Muscle of arm (tissue), 12 donors: ENCODE data around the gene LRMDA. TPM values are rescaled to one million over a fixed set of nuclear protein-coding genes. Genes with fewer than 3 reads are reported as not detected.

ENCODE experiments used
- DNase-seq: peaks from one replicate; pipeline ENCODE4 v3.0.0-alpha.2; 2013
- polyA plus RNA-seq, 12 donors: library from polyadenylated mRNA; unstranded; fragments of 120-200 nt; gene quantifications; one replicate each; pipeline ENCODE4 v1.2.1, GENCODE V29; 2013; ENCODE audit not compliant: insufficient read length in 12 of 12

Gene LRMDA
- polyA plus RNA-seq, 12 donors = 3.5 to 6.7 (median 5.2) TPM; not detected in 2

DNA sequence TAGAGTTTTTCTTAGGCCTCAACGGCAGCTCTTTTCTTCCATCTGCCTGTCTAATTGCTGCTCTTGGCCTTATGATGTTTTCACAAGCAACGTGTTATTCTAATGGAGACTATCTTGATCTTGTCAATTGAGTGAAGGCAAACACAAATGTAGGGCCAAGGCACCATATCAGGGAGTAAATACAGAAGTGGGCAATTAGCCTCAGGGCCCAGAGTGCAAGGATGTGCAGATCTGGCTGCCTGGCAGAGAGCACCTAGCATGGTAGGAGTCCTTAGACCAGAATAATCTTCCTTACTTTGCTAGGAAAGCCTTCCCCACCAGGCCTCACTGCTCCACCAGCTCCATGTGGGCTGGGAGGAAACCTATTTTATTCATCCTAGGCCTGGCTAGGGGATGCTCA, 590.9 kb downstream of the LRMDA start:
- DNase-seq = no peak

DNA sequence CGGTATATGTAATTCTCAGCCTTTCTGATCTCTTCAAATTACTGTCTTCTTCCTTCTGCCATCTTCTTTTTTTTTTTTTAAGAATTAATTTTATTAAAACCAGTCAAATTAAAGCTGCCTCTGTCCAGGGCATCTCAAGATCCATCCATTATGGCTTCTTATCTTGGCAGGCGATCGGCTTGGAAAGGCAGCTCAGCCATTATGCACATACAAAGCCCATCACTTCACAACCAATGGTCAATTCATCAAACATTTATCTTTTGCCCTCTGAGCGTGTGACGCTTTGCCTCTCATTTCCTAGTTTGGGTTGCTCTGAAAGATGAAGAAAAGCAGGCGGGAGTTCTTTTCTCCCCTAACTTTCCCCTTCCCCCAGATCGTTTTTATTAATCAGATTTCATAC, 591.6 kb downstream of the LRMDA start:
- DNase-seq = no peak

DNA sequence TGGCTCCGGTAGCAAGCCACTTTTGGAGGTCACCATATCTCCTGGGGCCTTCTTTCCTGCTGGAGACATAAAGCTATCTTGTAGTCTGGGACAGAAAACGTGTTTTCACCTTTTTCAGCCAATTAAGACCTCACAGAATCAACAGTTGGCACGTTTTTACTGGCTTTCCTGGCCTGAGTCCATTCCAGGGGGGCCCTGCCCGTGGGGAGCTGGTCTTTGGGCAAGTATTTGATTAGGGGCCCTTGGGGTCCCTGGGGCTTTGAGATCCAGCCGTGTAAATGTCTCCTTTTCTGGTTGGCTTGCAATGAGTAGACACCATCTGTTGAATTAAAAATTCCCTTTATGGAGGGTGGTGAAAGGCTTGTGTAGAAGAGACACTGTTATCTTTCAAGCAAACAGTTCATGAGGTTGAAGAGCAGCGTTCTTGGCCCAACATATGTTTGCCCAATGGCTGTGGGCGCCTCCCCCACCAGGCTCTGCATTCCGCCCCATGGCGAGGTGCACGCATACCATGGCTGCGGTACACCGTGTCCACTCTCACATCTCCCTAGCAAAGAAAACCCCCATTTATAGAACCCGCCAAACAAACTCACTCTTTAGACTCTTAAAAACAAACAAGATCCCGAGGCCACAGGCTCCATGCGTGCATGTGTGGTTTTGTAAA, 593.2 kb downstream of the LRMDA start:
- no peak for DNase-seq

DNA sequence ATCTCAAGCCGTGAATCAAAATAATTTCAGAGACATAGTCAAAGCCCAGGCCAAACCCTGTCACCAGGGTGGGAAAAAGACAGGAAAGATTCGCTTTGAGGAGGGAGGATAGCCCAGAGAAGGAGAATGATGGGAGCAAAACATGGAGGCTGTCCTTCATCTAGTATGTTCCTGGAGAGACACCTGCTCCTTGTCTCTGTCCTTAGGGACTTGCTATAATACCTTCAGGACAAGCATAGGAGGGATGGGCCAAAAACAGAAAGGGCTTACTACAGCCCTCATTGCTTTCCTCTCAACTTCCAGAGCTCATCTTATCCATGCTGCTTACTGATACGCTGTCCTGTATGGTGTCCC, 593.7 kb downstream of the LRMDA start:
- DNase-seq = no peak

DNA sequence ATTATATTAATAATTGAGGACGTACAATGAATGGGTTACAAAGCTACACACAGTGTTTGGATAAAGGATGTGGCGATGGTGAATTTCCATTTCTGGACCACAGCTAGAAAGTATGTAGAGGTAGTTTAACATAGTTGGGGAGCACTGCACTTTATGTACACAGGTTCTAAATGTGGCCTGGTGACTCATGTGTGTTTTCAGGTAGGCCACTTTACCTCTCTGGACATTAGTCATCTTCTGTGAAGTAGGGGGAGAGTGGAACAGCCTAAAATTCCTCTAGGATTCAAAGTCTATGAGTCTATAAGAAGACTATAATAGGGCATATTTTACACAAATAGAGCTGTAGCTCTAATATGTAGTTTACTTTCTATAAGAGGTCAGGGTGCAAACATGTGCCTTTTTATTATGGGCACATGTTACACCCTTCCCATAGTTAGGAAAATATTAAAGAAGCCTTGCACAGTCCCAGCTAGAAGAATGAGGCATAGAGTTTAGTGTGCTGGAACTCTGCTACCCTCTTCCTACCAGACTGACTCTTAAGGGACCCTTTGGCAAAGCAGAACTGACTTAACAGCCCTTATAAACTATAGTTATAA, 594.9 kb downstream of the LRMDA start:
- DNase-seq = no peak

DNA sequence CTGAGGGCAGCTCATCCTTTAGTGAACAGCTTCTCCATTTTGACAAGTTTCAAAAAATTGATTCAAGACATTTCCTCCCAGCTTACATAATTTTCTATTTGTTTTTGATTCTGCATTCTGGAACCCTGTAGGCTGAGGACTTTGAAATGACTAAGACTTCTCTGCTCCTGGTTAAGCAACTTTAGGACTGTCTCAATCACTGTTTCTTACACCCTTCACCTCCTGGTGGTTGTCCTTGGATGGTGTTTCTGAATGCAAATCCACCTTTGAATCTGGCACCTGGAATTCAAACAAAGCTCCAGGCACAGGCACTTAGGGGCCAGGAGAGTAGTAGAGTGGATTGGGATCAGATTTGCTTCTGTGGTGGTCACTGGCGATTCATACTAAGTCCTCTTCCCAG, 595.5 kb downstream of the LRMDA start:
- no peak for DNase-seq

DNA sequence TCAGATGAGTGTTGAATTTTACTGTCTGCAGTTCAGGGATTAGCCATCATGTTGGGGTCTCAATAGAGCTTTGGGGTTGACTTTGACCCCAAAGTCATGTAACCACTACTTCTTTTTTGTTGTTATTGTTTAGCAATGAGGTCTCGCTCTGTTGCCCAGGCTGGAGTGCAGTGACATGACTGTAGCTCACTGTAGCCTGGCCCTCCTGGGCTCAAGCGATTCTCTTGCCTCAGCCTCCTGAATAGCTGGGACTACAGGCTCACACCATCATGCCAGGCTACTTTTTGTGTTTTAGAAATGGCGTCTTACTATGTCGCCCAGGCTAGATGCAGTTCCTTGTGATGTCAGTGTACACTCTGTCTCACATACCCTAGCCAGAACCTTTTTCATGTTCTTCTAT, 598.4 kb downstream of the LRMDA start:
- DNase-seq = no peak

DNA sequence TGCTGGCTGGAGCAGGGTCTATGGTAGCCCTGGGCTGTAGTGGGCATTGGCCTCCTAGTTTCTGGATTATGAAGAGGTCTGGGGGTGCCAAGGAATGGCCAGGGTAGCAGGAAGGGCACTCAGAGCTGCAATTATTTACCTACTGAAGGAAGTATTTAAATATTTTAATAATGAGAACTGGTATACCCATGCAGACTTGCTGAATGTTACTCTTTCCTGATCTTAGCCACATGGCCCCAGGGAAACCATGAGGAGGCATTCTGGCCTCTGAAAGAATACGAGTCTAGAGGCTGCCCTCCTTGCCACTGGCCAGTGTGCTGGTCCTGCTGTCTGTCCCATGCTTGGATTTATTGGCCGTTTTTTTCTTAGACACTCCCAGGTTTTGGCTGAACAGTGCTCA, 599.7 kb downstream of the LRMDA start:
- DNase-seq = no peak

DNA sequence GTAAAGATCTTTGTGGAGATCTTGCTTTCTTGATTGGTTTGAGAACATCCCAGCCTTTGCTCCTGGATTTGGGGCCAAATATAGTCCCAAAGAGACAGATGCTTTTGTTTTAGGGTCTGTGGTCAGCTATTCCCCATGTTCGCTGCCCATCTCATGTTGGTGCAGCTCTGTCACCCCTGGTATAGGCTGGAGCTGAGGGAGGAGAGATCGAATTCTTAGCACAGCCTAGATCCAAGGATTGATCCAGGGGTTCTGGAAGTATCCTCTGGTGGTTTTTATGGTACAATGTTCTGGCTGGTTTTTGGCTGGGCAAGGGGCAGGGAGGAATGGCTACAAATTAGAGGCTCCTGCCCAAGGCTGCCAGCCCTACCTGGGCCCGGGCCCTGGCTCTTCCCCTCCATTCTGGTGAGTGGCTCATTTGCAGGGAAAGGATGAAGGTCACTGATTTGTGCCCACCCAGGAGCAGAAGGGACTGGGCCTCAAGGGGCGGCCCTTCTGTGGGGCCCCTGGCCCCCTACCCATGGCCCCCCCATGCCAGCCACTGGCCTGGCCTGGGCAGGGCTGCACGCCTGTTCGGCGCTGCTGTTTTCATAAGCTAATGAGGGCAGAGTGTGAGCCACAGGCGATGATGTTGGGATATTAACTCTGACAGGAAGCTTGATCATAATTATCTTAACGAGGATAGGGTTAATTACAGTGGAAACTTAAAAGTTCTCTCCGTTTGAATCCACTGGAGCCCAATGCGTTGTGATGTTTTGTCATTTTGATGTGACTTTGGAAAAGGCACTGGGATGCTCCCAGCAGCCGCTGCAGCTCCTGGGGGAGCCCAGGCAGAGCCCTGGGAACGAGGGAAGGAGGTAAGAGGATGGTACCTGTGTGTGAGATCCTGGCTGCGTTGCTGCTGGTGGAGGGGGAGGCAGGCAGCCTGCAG, 600.6 kb downstream of the LRMDA start:
- no peak for DNase-seq

DNA sequence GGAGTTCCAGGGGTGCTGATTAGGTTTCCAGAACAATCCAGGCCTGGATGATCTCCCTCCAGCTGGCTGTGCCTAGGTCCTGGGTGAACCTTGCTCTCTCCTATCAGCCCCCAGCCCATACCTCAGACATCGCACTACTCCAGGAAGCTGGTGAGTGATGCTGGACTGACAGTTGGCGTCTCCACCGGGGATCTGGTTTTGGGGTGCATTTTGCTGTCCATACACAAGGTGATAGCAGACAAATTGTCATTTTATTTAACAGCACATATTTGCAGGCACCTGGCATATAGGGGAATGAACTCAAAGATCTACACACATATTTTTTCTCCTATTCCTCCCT, 601.2 kb downstream of the LRMDA start:
- DNase-seq = no peak

DNA sequence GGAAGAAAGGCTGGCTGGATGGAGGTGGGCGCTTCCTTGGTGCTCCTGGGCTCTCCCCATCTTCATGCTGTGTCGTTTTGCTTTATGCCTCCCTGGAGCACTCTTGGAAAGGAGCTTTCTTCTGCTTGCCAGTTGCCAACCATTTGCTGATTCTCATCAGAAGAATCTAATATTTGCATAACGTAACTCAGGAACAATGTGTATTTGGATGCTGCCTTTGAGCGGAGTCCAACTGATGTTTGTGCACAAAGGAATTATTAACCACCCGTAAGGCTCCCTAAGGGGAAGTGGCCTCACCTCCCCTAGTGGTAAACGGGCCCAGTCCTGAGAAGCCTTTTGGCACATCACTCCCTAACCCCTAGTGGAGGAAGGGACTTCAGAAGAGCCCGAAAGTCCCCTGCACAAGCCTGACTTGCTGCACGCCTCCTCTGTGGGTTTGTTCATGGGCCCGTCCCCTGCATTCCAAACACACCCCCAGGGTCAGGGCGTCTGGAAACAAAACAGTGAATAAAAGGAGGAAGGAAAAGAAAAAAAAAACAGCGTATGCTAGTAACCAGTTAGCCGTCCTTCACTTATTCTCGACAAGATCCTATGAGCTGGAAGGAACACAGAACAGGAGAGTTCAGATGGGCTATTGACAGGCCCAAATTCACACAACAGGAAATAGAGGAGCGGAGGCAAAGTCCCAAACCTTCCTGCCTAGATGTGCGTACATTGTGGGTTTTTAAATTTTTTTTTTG, 602.2 kb downstream of the LRMDA start:
- peak; percentile 33 for DNase-seq

DNA sequence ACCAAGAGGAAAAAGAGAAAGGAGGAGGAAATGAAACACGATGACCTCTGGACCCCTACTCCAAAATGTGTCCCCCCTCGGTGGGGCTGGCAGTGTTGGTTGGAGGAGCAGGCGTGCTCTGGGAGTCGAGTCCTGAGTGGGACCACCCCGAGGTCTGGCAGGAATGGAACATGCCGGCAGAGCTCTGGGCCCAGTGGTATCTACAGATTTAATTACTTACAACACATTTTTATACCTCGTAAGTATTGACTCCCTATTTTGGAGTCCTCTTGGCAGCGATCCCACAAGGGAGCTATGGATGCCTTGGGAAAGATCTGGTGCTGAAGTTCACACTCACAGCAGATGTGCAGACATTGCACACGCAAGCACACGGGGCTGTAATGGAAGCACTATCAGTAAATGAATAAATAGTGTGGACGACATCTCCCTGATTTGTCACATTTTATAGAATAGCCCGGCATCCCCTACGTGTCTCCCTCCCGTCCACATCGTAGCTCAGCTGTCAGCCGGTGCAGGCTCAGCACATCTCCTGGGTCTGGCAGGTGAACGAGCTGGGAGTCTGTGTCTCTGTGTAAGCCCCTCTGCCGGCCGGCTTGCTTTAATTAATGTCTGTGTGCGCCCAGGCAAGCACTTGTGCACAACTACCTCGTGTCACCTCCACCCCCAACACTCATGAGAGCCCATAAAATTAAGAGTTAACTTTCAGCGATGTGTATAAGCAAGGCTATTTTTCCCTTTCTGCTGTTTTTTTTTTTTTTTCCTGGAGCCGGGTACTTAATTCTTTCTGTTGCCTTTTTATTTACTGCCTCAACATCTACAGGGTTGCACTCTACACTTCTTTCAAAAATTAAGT, 603.2 kb downstream of the LRMDA start:
- no peak for DNase-seq

DNA sequence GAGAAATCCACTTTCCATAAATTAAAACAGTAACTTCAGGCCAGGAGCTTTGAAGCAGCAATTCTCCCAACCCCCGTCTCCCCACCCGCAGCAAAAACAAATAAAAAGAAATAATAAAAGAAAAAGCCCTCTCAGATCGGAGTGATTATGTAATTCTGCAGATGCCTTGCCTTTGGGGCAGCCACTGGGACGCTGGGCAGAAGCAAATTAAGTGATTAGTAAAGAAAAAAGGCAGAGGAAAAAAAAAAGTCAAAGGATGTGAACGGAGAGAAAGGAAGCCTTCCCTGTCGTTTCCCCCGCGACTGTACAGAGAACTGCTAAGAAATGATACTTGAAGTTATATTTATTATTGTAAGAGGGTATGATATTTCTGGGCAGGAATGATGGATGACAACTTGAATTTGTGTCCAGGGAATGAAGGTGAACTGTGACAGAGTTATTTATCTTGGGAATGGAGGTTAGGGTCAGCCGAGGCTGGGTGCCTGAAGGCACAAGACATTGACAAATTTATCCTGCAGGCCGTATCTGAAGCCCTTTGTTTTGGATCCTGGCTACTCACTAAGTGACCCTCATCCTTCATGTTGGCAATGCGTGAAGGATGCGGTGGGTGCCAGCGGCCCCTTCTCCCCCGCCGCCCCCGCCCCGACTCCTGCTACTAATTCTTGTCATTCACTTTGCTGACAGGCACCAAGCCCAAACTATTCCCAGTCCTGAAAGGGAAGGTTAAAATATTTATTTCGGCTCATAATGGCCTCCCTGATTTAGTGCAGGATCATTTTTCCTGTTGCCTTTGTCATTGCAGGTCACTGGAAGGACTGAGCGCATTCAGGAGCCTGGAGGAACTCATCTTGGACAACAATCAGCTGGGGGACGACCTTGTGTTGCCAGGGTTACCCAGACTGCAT, 604.0 kb downstream of the LRMDA start:
- DNase-seq = no peak

DNA sequence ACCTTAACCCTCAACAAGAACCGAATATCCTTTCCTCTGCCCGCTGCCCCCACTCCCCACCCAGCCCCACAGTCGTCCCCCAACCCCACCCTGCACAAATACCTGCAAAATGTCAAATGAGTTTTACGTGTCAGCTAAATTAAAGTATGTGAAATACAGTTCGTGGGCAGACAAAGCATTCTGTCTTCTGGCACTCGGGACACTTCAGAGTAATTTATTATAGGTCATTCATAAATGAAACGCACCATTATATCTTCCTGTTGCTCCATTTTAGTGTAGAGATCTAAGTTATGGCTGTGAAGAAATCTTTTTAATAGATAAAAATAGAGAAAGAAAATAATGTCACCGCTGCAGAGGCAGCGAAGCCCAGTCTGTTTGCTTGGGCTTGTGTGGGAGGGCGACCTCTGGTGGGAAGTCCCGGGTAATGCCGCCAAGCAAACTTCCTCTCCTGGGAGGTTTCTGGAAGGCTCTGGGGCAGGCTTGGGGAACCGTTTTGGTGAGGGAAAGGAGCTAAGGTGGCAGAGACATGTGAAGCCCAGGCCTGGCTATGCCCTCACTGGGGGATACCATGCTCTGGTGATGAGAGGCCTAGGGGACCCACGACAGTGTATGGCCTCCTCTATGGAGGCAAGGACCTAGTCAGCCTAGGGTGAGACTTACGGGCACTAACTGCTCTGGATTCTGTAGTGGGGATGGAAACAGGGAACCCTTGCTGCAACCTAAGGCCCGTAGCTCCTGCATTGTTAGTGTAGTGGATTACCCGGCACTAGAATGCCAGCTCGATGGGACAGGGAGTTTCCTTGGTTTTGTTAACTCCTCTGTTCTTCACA, 604.9 kb downstream of the LRMDA start:
- DNase-seq = peak; percentile 79

DNA sequence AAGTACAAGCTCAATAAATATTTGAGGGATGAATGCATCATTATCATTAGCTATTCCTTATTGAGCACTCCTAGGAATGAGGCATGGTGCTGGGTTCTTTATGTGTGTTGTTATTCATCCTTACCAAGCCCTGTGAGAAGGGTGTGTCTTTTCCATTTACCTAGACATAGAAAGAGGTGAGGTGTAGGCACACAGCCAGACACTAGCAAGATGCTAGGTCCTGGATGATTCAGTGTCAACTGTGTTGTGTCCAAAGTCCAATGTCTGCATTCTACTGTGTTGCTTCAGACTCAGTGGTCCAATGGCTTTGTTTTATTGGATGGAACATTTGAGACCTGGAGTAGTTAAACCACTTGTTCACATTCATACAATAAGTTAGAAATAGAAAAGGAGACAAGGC, 605.5 kb downstream of the LRMDA start:
- DNase-seq = no peak

DNA sequence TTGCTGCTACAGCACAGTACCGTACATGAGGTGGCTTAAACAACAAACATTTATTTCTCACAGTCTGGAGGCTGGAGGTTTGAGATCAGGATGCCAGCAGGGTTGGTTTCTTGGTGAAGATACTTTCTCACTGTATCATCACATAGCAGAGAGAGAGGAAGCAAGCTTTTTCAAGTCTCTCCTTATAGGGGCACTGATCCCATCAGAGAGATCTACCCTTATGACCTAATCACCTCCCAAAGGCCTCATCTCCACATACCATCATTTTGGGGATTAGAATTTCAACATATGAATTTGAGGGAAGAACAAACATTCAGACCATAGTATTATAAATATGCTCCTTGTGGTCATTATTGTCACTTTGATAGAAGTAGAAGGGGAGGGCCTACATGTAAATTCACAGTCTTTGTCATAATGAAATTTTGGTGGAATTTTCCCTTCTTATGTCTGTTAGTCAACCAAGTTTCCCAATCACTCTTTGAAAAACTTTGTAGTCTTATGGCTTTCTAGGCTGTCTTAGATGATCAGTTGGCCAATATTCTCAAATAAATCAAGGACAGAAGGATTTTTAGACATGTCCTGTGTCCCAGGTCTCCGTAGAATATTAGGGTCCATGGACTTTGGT, 606.2 kb downstream of the LRMDA start:
- no peak for DNase-seq

DNA sequence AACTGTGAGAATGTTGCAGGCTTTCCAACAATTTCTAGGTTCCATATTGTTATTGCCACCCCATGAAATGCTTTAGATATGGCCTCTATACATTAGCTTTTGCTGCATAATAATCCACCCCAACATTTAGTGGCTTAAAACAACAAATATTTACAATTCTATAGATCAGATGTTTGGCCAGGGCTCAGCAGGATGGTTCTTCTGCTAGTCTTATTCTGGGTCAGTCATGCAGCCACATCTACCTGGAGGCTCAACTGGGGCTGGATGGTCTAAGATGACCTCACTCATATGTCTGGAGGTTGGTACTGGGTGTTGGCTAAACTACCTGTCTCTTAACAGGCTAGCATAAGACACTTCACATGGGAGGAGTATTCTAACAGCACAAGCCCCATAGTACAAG, 607.3 kb downstream of the LRMDA start:
- no peak for DNase-seq

DNA sequence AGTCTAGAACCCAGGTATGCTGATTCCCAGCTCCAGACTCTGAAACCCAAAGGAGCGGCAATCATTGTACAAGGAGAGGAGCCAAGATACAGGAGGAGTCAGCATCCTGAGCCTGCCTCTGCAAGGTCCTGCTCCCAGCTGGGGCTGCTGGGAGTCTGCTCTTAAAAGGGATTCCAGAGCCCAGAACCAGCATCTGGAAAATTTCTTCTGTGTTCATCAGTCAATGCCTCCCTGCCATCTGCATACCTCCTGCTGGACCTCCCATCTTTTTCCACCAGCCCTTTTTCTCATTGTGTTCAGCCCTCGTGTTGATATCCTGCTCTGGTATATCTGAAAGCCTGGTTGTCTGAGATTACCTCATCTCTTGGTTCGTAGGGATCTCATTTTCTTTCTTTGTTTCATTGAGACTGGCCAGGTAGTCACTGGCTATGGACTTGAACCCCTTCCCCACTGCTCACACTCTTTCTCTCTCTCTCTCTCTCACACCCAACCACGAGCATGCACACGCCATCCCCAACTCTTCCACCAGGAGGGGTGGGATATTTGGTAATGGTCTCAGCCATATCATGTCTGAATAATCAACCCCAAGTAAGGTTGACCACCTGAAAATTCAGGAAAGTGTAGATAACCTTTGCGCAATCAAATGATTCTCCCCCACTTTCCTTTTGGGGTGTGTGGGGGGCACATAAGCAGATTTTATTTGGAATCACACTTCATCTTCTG, 608.8 kb downstream of the LRMDA start:
- DNase-seq = no peak
